NCI-H1105 treated with DMSO at 0.1 percent for 48 hours (cell line): Measurements from ENCODE around the gene CCNL1.
"Not testable (repeated sequence)": the region's sequence is repeated elsewhere in the genome, so short reads cannot be mapped to it uniquely, and the experiment has no call there.

Experiments used
- DNase-seq: peaks from one replicate; lab custom pipeline; 2025; lab: John Stamatoyannopoulos, UW

CCNL1 gene

GRCh38 chr3:157103860-157104259 is 56.1 kb downstream of the CCNL1 start:
- DNase-seq, result no peak

- no peak for DNase-seq
Observed at GRCh38 chr3:157103280-157103679, 56.7 kb downstream of the CCNL1 start.

GRCh38 chr3:157102595-157102994 is 57.4 kb downstream of the CCNL1 start:
- DNase-seq, result not testable (repeated sequence)

DNA sequence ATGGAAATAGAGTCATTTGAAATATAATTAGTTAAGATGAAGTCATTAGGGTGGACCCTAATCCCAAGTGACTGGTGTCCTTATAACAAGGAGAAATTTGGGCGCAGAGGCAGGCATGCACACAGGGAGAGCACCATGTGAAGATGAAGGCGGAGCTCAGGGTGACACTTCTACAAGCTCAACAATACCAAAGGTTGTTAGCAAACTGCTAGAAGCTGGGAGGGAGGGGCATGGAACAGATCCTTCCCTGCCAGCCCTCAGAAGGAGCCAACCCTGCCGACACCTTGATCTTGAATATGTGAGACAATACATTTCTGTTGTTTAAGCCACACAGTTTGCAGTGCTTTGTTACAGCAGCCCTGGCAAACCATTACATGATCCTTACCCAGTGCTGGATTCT is 57.8 kb downstream of the CCNL1 start:
- no peak for DNase-seq

DNA sequence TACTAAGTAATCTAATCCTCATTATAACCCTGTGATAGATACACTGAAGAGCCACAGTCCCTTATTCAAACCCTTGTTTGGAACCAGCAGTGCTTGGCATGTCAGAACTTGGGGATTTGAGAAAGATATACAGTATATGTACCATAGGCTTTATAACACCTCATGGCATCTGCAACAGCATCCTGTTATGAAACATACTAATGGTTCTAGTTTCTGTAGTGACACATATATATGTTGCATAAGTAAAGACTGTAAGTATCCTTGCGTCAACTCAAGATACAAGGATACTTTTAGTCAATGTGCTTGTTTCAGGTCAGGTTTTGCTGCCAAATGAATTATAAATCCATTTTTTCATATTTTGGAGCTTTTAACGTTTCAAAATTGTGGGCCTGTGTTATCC is 58.5 kb downstream of the CCNL1 start:
- DNase-seq, result no peak

GRCh38 chr3:157100608-157101396 is 59.1 kb downstream of the CCNL1 start:
- DNase-seq, result no peak

- no peak for DNase-seq
Observed at GRCh38 chr3:157100096-157100477, 59.9 kb downstream of the CCNL1 start.

DNA sequence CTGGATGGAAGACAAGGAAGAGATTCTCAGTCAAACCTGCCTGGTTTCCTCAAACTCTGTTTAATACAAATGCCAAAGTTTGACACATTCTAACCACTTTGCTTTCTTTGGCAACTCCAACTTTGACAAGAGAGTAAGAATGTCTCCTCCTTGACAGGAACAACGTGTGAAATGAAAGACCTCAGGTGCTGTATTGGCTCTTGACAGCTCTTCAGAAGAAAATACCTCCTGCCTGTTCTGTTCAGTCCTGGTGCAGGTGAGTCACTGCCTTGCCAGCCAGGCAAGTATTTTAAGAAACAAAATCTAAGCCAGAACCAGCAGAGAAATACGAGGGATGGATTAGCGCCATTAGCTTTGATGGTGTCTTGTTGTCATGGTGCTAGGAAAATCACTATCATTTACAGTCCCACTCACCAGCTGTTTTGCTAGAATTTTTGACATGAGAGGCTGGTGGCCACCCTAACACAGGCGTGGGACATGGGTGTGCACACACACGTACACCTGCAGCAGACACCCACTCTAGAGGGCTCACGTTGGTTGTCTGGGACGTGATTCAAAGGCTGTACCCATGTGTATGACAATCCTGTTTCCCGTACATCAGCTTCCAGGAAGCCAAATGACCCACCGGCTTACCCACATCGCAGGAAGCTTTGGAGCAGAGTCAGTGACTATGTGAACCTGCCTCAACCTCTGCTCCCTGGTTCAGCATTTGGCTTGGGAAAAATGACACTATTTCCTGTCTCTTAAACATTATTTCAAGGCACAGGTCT is 60.4 kb downstream of the CCNL1 start:
- DNase-seq, result no peak

GRCh38 chr3:157098823-157099185 is 61.1 kb downstream of the CCNL1 start:
- no peak for DNase-seq

DNA sequence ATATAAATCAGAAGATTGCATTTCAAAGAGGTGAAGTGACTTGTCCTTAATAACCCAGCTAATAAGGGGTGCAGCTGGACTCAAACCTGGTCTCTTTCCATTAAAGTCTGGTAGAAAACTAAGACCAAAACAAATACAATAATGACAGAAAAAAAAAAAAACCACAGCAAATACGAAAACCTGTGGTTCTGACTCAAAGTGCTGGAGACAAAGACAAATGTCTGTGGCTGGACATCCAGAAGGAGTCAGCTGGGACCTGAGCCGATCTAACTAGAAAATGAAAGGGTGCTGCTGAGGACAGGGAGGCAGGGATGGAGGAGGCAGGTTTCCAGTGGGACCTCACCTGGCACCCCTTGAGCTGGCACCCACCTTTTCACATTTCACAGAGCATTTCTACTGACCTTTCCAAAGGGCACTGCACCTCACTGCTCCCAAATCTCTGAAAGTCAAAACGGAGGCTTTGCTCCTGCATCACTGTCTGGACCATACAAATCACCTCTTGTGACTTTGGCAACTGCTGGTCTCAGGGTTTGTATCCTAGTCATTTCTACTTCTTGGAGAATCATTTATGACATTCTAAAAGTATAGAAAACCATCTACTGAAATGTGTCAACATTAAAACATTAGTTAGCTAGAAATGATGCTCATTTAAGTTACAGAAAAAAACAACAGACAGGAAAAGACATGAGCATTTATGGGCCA is 61.7 kb downstream of the CCNL1 start:
- no peak for DNase-seq
